HepG2 (cell line): ENCODE results near the gene RCCD1.

Experiments used
- CEBPB ChIP-seq: IDR thresholded peaks from 2 replicates; pipeline ENCODE4 v1.6.1; 2011; ENCODE audit warnings: low read depth, low read length, improper control_type of control experiment, borderline replicate concordance
- E2F1 ChIP-seq: sonication (generic); formaldehyde crosslinking; IDR thresholded peaks from 2 replicates; pipeline ENCODE4 v1.5.0; 2020; ENCODE audit warnings: missing genetic modification reagents
- ELF1 ChIP-seq: sonication (generic); formaldehyde crosslinking; IDR thresholded peaks from 2 replicates; pipeline ENCODE4 v1.4.0; 2020; ENCODE audit warnings: missing genetic modification reagents
- FOXM1 ChIP-seq: sonication (generic); formaldehyde crosslinking; IDR thresholded peaks from 2 replicates; pipeline ENCODE4 v1.5.0; 2020; ENCODE audit warnings: missing genetic modification reagents
- MAX ChIP-seq: IDR thresholded peaks from 2 replicates; pipeline ENCODE4 v1.6.1; 2012; ENCODE audit warnings: inconsistent platforms
- MYC ChIP-seq: sonication (generic); formaldehyde crosslinking; IDR thresholded peaks from 2 replicates; pipeline ENCODE4 v1.9.0; 2021; ENCODE audit warnings: missing genetic modification reagents, borderline replicate concordance
- POLR2A ChIP-seq, 2 experiments: IDR thresholded peaks; 2 replicates each; pipeline ENCODE4 v1.6.1; 2011; ENCODE audit warnings: low read depth in 2 of 2, low read length in 2 of 2, mild to moderate bottlenecking in 1 of 2, moderate library complexity in 1 of 2; ENCODE audit not compliant: insufficient read depth in 1 of 2
- RAD21 ChIP-seq: fragments of 450-650 bp; formaldehyde crosslinking; IDR thresholded peaks from 2 replicates; pipeline ENCODE4 v1.5.0; 2020; ENCODE audit warnings: mild to moderate bottlenecking
- SOX13 ChIP-seq, 3 experiments: fragments of 450-650 bp in 1 of 3; sonication (generic) in 1 of 3; formaldehyde crosslinking in 1 of 3; IDR thresholded peaks in 2 of 3; conservative IDR thresholded peaks in 1 of 3; 2 replicates each; pipeline versions ENCODE4 v1.5.0 to v1.6.1; 2016 to 2020; ENCODE audit warnings: antibody characterized with exemption in 1 of 3, mild to moderate bottlenecking in 1 of 3, missing compliant biosample characterization in 1 of 3, missing genetic modification reagents in 1 of 3, moderate library complexity in 1 of 3
- TFE3 ChIP-seq: IDR thresholded peaks from 2 replicates; pipeline ENCODE4 v1.6.1; 2016
- ZNF275 ChIP-seq: sonication (generic); formaldehyde crosslinking; IDR thresholded peaks from 2 replicates; pipeline ENCODE4 v1.8.0; 2022; ENCODE audit warnings: missing genetic modification reagents, mild to moderate bottlenecking, inconsistent platforms, borderline replicate concordance
- ZNF34 ChIP-seq: sonication (generic); formaldehyde crosslinking; IDR thresholded peaks from 2 replicates; pipeline ENCODE4 v1.4.0; 2020; ENCODE audit warnings: mild to moderate bottlenecking, missing genetic modification reagents, borderline replicate concordance

GRCh38 chr15:90959028-90959595 is 4.4 kb downstream of the RCCD1 start:
- TF ChIP-seq POLR2A (IDR thresholded peaks at IDR 0.05; ENCODE audit: insufficient read depth in 1 of 2, low read depth in 2 of 2, low read length in 2 of 2) = no peak
- TF ChIP-seq TFE3 (CRISPR knock-in tag) = no peak
- TF ChIP-seq SOX13 (IDR thresholded peaks at IDR 0.05) = no peak
- TF ChIP-seq SOX13 (CRISPR knock-in tag; conservative IDR thresholded peaks at IDR 0.05 in 1 of 2, IDR thresholded peaks at IDR 0.05 in 1 of 2) = no peak
- TF ChIP-seq MAX = no peak
- no peak for TF ChIP-seq ZNF275 (CRISPR knock-in tag)
- TF ChIP-seq RAD21 (CRISPR knock-in tag) = no peak
- no peak for TF ChIP-seq MYC (CRISPR knock-in tag)
- no peak for TF ChIP-seq FOXM1 (CRISPR knock-in tag)
- no peak for TF ChIP-seq ELF1 (CRISPR knock-in tag)
- no peak for TF ChIP-seq ZNF34 (CRISPR knock-in tag)
- TF ChIP-seq E2F1 (CRISPR knock-in tag) = no peak
- no peak for TF ChIP-seq CEBPB
